Adrenal gland (tissue), 12 donors: ENCODE measurements around the gene BSCL2. TPM values are rescaled to one million over a fixed set of nuclear protein-coding genes. Genes with fewer than 3 reads are reported as not detected.
"Not testable (repeated sequence)": the region's sequence is repeated elsewhere in the genome, so short reads cannot be mapped to it uniquely, and the experiment has no call there.

Source experiments
- DNase-seq, 7 donors: peaks; one replicate each; pipeline ENCODE4 v3.0.0-alpha.2; 2019 to 2020
- H3K27ac ChIP-seq, 5 donors: fragments of 200-600 bp; sonication (generic) in 4 of 5; 1 replicate in 3 of 5; 2 replicates in 2 of 5; pipeline versions ENCODE4 v1.5.1 to v1.8.0; 2016 to 2020; ENCODE audit warnings: mild to moderate bottlenecking in 1 of 5
- H3K27me3 ChIP-seq: fragments of 200-600 bp; 2 replicates; pipeline ENCODE4 v1.8.0; 2021
- H3K36me3 ChIP-seq, 2 donors: fragments of 200-600 bp; replicated peaks in 1 of 2; 1 replicate in 1 of 2; 2 replicates in 1 of 2; pipeline versions ENCODE4 v1.5.1 to v1.8.0; 2018 to 2022
- H3K4me1 ChIP-seq, 2 donors: fragments of 200-600 bp; replicated peaks in 1 of 2; 1 replicate in 1 of 2; 2 replicates in 1 of 2; pipeline versions ENCODE4 v1.5.1 to v1.8.0; 2018 to 2021
- H3K4me3 ChIP-seq, 4 donors: fragments of 200-600 bp; sonication (generic) in 3 of 4; one replicate each; pipeline ENCODE4 v1.5.1; 2016 to 2018
- H3K9me3 ChIP-seq, 3 donors: fragments of 200-600 bp; sonication (generic) in 1 of 3; replicated peaks in 1 of 3; 1 replicate in 2 of 3; 2 replicates in 1 of 3; pipeline versions ENCODE4 v1.5.1 to v1.8.0; 2016 to 2021
- POLR2A ChIP-seq, 2 donors: fragments of 450-650 bp; IDR thresholded peaks; one replicate each; pipeline ENCODE4 v1.6.1; 2017; ENCODE audit warnings: antibody characterized with exemption in 2 of 2, mild to moderate bottlenecking in 2 of 2, moderate library complexity in 1 of 2
- WGBS, 4 donors: extraction: QIAGEN DNeasy Blood & Tissue Kit in 2 of 4; methylation state at CpG; one replicate each; pipeline versions ENCODE4 v1.1.5 to v1.1.7; 2013 to 2017; 5-methylcytosine and 5-hydroxymethylcytosine counted together
- intact Hi-C, 2 donors: fragments of 100-400 bp; cut with DNase I; formaldehyde crosslinking; loops; one replicate each; pipeline versions ENCODE4 v1.14.1 to v1.15.0; 2022 to 2023
- polyA plus RNA-seq, 3 donors: library from polyadenylated mRNA; stranded (reverse); fragments of 200-250 nt in 2 of 3; fragments of 350-450 nt in 1 of 3; fragmentation: Illumina TruSeq in 1 of 3; extraction: RNeasy Lipid Tissue Mini Kit (QIAGEN cat#74804) in 1 of 3; gene quantifications; one replicate each; pipeline ENCODE4 v1.2.3, GENCODE V29; 2013 to 2014
- total RNA-seq, 9 donors: library from RNA; depleted of rRNA in 4 of 9; stranded (reverse); fragments of >200 nt in 4 of 9; fragments of 120-200 nt in 1 of 9; fragmentation: NEBNext Ultra II Directional in 1 of 9; extraction: Animal tissue kit (Norgen Biotek cat#: 25700) in 1 of 9; gene quantifications; one replicate each; pipeline versions ENCODE4 v1.1.0 to v1.2.4, GENCODE V29; 2013 to 2023
- TF ChIP-seq, protein P1 (sequence below), 6 experiments: fragments of 450-650 bp in 4 of 6; fragments of 200-600 bp in 2 of 6; sonication (generic) in 1 of 6; IDR thresholded peaks; 1 replicate in 5 of 6; 2 replicates in 1 of 6; pipeline versions ENCODE4 v1.5.1 to v1.8.0; 2016 to 2021; ENCODE audit warnings: antibody characterized with exemption in 6 of 6, mild to moderate bottlenecking in 2 of 6, moderate library complexity in 1 of 6
- donor health status: healthy with polysubstance abuse.
- donor health status: Bipolar disorder and iron deficiency.
- donor health status: DM: yes; HTN: yes; CAD: no.
- donor health status: DM: no; HTN: no; CAD: no.
- donor health status: DM: no; HTN: no; CAD: no.
- donor health status: DM: yes; HTN: yes; CAD: no.

The BSCL2 gene
- total and polyA plus RNA-seq, 12 donors: 77.6 to 653 (median 131) TPM

DNA sequence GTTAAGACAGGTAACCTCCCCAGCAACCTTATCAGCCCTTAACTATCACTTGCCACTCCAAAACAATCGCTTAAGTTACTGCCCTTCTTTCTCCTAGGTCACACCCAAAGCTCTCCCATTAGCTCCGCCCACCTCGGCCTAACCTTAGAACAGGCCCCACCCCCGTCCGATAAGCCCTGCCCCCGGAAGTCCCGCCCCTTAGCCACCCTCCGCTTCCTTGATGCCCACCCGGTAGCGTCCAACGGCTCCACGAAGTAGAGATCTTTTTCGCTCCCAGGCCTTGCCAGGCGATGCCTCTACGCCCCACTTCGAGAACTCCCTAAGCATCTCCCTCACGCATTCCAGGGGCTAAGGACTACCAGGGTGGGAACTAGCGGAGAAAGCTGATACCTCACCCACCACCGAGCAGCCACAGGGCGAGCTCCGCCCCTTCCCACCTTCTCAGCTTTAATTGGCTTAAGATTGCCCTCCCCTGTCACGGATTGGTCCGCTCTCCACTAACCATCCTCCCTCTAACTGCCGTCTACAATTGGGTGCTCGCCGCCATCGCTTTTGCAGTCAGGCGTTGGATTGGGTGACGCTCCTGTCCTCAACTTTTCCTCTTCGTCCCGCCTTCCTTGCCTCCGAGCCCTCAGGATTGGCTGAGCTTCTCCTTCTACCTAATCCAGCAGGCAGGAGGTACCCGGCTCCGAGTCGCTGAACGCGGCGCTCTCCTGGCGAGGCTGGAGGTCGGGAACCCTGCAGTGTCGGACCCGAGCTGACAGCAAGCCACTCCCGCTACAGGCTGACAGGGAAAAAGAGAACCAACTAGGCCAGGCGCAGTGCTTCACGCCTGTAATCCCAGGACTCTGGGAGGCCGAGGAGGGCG is 46.7 kb upstream of the BSCL2 start, which contains the start of gene ZBTB3:
TSS of gene ZBTB3 (minus strand) at position 425 of the 868 bp plus-strand sequence. CDS start 496 bp downstream, outside the sequence.
- Histone ChIP-seq H3K9me3 (no peaks in the 10 kb centered on the region), H3K4me1 (peaks cover 5 to 16% of the 10 kb centered on the region in 2 donors), H3K36me3 (peaks cover 0 to 11% of the 10 kb centered on the region in 2 donors), H3K27me3 (no peaks in the 10 kb centered on the region), H3K27ac (peak within 1 kb of the TSS; percentile 87 to 97 (median 91)), H3K4me3 (peak within 1 kb of the TSS in 3 of 4 donors; percentile 68 to 83 (median 80))
- intact Hi-C loops: no loop called here
- DNase-seq: peak; percentile 96 to 99 (median 99)
- WGBS, 4 donors: 1% methylated on average over 44 to 47 of the region's 47 CpGs
- peak; percentile 41 to 82 for TF ChIP-seq POLR2A (IDR thresholded peaks at IDR 0.05)
- TF ChIP-seq, protein P1, sequence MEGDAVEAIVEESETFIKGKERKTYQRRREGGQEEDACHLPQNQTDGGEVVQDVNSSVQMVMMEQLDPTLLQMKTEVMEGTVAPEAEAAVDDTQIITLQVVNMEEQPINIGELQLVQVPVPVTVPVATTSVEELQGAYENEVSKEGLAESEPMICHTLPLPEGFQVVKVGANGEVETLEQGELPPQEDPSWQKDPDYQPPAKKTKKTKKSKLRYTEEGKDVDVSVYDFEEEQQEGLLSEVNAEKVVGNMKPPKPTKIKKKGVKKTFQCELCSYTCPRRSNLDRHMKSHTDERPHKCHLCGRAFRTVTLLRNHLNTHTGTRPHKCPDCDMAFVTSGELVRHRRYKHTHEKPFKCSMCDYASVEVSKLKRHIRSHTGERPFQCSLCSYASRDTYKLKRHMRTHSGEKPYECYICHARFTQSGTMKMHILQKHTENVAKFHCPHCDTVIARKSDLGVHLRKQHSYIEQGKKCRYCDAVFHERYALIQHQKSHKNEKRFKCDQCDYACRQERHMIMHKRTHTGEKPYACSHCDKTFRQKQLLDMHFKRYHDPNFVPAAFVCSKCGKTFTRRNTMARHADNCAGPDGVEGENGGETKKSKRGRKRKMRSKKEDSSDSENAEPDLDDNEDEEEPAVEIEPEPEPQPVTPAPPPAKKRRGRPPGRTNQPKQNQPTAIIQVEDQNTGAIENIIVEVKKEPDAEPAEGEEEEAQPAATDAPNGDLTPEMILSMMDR (IDR thresholded peaks at IDR 0.05): peak in 3 of 6 experiments; percentile 24 to 43 (median 36)

DNA sequence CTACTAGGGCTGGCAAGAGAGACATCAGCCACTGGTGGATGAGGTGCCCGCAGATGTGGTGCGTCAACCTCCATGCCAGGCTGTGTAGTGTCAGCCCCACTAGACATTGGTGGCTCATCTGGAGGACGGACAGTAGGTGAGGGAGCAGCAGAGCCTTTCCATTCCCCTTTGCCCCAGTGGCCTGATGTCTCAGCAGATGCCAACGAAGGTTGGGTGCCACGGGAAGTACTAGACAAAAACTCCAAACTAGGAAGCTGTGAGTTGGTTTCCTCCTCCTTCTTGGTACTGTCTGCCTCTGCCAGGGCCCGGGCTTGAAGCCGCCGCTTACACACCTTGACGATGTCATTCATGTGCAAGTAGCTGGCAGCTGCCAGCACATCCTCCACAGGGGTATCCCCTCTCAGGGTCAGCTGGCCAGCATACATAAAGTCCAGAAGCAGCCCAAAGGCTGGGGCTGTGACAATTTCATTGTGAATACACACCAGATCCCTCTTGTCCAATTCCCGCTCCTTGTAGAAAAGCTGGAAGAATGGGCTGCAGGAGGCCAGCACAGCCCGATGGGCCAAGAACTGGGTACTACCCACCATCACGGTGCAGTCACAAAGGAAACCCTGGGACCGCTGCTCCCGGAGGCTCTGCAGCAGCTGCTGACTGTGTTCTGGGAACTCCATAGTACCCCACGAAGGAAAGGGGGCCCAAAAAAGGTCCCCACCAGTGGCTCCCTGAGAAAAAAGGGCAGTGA is 45.9 kb upstream of the BSCL2 start:
- Histone ChIP-seq H3K4me1 (peaks cover 5 to 16% of the 10 kb centered on the region in 2 donors), H3K4me3 (peak overlapping the region in 2 of 4 donors; percentile 80 to 83), H3K27me3 (no peaks in the 10 kb centered on the region), H3K27ac (peak overlapping the region in 3 of 5 donors; percentile 90 to 97 (median 91)), H3K9me3 (no peaks in the 10 kb centered on the region), H3K36me3 (peaks cover 0 to 13% of the 10 kb centered on the region in 2 donors)
- intact Hi-C loops: no loop called here
- no peak for TF ChIP-seq POLR2A (IDR thresholded peaks at IDR 0.05)
- TF ChIP-seq, protein P1 (IDR thresholded peaks at IDR 0.05): no peak
- 81 to 93% (median 83%) methylated on average over 10 to 15 of the region's 15 CpGs for WGBS, 4 donors
- DNase-seq: peak in 1 of 7 donors; percentile 35

DNA sequence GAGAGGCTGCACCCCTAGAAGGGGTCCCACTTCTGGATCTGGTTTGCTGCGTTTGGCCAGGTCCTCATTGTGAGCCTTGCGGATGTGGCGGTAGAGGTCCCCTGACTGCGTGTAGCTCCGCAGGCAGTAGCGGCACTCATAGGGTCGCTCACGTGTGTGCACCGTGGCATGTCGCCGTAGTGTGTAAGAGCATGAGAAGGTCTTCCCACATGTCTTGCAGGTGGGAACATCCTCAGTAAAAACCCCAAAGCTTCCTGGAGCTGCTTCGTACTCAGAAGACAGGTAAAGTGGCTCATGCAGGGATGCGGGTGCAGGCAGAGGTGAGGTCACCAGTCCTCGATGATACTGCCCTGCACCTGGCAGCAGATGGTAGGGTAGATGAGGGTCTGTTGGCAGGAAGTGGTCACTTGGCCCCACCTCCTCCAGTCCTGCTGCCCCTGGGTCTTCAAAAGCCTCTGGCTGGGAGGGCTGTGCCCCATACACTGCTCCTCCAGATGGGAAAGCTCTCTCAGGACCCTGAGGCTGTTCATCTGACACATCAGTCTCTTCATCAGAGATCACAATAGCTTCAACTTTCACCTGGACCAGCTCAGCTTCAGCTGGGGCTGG is 45.1 kb upstream of the BSCL2 start:
- H3K27ac ChIP-seq: no peak overlapping the region
- DNase-seq: no peak

DNA sequence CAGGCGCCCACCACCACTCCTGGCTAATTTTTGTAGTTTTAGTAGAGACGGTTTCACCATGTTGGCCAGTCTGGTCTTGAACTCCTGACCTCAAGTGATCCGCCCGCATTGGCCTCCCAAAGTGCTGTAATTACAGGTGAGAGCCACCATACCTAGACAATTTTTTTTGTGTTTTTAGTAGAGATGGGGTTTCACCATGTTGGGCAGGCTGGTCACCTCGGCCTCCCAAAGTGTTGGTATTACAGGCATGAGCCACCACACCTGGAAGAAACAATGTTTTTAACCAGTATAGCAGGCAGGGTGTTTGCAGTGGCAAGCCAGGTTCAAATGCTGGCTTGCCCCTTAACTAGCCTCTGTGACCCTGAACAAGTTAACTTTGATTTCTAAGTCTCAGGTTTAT is 42.7 kb upstream of the BSCL2 start:
- H3K9me3 ChIP-seq, H3K27ac ChIP-seq, intact Hi-C loops, DNase-seq, H3K27me3 ChIP-seq, H3K4me3 ChIP-seq: not testable (repeated sequence)
- WGBS, 4 donors: 90 to 96% (median 94%) methylated on average over 3 to 5 of the region's 5 CpGs
- Histone ChIP-seq H3K36me3 (peaks cover 0 to 13% of the 10 kb centered on the region in 2 donors), H3K4me1 (peaks cover 5 to 16% of the 10 kb centered on the region in 2 donors)

More for the DNA sequence above, 45.1 kb upstream of the BSCL2 start:
- TF ChIP-seq, protein P1 (IDR thresholded peaks at IDR 0.05): no peak
- no peak for TF ChIP-seq POLR2A (IDR thresholded peaks at IDR 0.05)
- WGBS, 4 donors: 90 to 97% (median 96%) methylated on average over 12 to 14 of the region's 14 CpGs
- intact Hi-C loops: no loop called here
- peaks cover 0 to 13% of the 10 kb centered on the region in 2 donors for H3K36me3 ChIP-seq
- peaks cover 5 to 16% of the 10 kb centered on the region in 2 donors for H3K4me1 ChIP-seq
- H3K9me3 ChIP-seq: no peaks in the 10 kb centered on the region
- no peaks in the 10 kb centered on the region for H3K27me3 ChIP-seq
- no peak overlapping the region for H3K4me3 ChIP-seq
